COLO829 (cell line): Measurements from ENCODE around the gene FHOD3.
"Not testable (repeated sequence)": the region's sequence is repeated elsewhere in the genome, so short reads cannot be mapped to it uniquely, and the experiment has no call there.

Experiments
- DNase-seq: peaks from one replicate; pipeline ENCODE4 v3.0.0; 2012; ENCODE audit warnings: low spot score

Gene FHOD3

DNA sequence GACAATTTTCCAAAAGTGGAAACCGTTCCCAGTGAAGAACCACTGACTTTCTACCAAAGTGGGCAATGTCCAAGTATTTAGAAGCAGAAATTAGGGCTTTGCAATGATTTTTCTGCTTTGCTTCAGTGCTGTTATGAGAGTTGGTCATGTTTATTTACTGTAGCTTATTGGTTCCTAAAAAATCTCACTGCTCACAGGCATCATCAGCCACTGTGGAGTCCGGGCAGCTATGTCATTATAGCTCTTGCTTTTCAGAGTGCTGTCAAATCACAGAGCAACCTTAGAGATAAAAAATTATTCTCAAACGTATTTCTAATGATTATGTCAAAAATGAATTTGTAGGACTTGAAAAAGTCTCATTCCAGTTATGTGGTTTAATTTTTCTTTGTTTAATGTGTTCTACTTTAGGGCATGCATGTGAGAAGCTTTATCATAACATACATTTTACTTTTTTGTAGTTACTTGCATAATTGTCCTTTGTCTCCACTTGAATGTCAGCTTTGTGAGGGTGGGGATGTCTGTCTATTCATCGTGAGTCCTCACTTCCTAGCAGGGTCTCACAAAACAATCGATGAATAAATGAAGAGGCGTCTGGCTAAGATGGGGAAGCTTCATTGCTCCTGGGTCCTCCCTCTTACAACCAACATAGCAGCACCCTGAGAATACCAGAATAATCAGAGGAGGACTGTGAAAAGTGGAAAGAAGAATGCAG lies 413.7 kb downstream of the FHOD3 start:
- DNase-seq = peak; percentile 26

GRCh38 chr18:36711813-36712444 lies 414.4 kb downstream of the FHOD3 start:
- peak; percentile 68 for DNase-seq

DNA sequence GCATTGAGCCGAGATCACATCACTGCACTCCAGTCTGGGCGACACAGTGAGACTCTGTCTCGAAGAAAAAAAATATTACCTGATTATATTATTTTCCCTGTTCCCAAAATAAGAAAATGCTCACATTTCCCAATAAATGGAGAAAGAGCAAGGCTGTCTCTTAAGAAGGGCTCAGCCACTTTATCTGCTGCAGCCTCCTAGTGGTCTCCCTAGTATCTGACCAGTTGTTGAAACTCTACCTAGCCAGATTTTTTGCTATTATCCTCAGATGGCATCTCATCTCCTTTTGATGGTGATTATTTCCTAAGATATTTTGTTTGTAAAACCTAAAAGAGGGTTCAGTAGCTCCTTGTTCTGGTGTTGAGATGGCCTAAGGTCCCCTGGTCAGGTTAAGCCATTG lies 417.0 kb downstream of the FHOD3 start:
- DNase-seq = no peak

DNA sequence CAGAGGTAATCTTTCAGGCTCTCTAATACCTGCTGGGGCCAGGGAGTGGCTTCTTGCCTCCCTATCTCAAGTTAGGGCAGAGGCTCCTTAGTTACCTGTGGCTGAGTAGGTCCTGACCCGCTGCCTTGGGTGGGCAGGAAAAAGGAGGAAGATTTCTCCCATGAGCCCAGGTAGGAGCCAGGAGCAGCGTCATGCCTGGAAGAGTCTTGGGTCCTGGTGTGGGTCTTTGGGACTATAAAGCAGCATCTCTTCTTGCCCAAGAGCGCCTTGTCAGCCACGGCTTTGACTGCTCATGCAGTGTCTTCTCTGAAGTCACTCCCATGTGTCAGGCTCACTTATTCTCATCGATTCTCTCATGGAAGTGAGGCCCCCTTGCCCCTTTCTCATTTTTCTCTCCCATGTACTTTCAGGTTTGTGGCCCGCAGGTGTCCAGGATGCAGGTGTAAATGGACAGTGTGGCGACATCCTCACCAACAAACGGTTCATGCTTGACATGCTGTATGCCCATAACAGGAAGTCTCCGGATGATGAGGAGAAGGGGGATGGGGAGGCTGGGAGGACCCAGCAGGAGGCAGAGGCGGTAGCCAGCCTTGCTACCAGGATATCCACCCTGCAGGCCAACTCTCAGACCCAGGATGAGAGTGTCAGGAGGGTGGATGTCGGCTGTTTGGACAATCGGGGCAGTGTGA lies 420.1 kb downstream of the FHOD3 start:
- no peak for DNase-seq

DNA sequence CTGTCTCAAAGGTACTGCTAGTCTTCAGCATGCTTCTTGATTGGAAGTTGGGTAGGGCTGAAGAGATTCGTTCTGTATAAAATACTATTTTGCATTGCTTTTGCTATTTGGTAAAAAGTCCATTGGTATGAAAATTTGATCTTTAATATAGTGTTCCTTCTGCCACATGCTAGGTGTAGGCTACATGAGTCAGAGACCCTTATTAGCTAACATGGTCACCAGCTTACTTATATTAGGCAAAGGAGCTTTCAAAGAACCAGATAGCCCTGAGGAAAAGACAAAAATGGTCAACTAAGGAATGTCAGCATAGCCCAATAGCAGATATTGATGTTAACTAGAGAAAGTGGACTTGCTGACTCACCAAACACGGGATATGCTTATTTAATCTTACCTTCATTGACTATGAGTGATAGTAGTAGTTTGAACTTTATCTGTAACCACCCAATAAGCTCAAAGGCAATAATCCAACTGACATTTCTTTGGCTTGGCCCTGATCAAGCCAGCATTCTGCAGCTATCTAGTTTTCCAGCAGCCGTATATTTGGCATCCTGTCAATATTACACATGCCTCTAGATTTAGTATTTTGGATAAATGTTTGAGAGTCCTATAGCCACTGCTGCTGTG lies 421.3 kb downstream of the FHOD3 start:
- no peak for DNase-seq

- DNase-seq = no peak
These were observed 422.1 kb downstream of the FHOD3 start for GRCh38 chr18:36719630-36720029.

- DNase-seq = not testable (repeated sequence)
These were observed 423.8 kb downstream of the FHOD3 start for GRCh38 chr18:36721351-36721750.

GRCh38 chr18:36724169-36724568 lies 426.7 kb downstream of the FHOD3 start:
- no peak for DNase-seq

DNA sequence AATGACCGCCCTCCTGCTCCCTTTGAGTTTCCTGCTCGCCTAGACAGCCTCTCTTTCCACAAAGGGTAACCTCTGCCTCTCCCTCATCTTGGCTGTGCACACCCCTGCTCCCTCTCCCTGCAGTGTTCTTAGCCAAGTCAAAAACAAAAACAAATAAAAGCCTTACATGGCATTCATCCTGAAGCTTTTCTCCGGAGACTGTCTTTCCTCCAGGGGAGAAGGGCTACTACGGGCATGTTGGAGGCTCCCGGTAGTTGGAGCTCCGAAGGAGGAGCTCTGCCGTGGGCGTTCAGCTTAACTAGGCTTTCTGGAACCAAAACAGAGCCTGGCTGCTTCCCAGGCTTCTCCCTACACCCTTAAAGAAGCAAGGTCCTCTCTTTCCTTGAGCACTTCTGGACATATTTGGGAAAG lies 427.1 kb downstream of the FHOD3 start:
- no peak for DNase-seq

DNA sequence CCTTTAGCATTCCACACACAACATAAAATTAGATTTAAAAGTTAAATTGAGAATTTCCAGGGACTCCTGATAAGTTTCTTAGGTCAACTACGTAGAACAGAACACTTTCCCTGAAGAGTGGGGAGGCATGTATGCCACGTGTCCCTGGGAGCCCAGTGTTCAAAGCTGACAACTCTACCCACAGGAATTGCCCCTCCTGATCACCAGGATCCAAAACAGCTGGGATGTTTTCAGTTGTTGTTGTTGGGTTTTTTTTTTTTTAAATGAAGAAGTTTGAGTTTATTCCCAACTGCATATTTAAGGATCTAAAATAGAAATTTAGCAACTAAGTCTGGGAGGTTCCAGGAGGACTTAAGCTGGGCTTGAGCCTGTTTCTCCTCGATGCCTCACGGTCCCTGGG lies 430.8 kb downstream of the FHOD3 start:
- no peak for DNase-seq

DNA sequence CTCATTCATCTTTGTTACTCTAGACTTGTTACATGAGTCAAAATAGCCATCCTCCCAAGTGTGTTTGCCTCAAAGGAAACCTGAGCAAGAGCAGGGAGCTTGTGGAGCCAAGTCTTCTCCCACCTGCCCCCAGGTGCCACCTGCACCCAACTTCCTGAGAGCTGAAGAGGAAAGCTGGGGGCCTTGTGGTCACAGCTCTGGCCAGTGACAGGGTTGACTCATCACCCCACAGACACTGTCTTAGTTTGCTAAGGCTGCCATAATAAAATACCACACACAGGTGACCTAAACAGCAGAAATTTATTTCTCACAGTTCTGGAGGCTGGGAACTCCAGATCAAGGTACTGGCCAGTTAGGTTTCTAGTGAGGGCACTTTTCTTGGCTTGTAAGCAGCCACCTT lies 431.7 kb downstream of the FHOD3 start:
- no peak for DNase-seq

- no peak for DNase-seq
These were observed 434.8 kb downstream of the FHOD3 start for GRCh38 chr18:36732264-36732663.

DNA sequence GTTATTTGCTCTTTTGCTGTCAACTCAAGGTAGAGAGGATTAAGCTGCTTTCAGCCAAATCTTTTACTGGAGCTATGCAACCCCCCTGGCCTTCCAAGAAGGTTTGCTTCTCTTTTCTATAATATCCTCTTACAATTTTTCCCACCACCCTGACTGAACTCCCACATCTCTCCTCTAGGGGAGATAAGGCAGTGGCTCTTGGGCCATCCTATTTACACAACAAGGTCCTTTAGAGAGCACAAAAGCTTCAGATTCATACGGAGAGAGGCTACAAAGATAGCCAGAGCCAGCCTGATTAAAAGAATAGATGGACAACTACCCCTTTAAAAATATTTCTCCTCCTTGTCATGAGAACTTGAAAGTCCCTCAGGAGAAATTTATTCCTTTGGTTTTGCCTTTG lies 435.6 kb downstream of the FHOD3 start:
- DNase-seq = no peak

GRCh38 chr18:36734596-36734995 lies 437.1 kb downstream of the FHOD3 start:
- DNase-seq = no peak

GRCh38 chr18:36735130-36735529 lies 437.6 kb downstream of the FHOD3 start:
- no peak for DNase-seq

DNA sequence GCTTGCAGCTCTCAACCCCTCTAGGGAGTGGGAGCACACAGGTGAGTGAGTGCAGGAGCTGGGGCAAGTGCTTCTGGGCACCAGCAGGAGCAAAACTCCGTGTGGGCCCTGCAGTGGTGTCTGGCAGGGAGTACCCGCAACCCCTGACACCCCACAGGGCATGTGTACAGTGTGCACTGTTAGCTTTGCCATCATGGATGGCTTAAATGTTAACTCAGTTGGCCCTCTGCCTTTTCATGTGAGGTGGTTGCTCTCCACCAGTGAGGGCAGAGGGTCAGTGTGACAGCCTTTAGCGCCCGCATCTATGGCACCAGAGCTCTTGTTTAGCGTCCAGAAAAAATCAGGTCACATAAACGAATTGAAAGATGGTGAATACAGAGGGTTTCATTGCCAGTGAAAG lies 438.6 kb downstream of the FHOD3 start:
- DNase-seq = no peak

DNA sequence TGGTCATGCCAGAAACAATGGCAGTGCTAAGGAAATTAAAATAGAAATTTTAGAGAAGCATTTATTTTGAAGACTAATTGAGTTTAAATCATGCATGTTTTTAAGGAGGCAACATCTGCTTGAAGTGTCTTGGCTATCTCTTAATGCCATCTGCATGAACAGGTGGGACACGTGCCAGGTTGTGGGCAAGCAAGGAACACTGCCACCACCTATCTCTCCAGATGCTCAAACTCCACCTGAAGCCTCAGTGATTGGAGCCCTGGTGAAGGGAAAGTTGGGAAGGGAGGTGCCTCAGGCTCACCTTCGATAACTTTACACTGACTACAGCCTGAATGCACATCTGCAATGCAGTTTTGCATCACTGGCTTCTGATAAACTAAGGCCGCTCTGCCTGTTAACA lies 439.8 kb downstream of the FHOD3 start:
- no peak for DNase-seq

DNA sequence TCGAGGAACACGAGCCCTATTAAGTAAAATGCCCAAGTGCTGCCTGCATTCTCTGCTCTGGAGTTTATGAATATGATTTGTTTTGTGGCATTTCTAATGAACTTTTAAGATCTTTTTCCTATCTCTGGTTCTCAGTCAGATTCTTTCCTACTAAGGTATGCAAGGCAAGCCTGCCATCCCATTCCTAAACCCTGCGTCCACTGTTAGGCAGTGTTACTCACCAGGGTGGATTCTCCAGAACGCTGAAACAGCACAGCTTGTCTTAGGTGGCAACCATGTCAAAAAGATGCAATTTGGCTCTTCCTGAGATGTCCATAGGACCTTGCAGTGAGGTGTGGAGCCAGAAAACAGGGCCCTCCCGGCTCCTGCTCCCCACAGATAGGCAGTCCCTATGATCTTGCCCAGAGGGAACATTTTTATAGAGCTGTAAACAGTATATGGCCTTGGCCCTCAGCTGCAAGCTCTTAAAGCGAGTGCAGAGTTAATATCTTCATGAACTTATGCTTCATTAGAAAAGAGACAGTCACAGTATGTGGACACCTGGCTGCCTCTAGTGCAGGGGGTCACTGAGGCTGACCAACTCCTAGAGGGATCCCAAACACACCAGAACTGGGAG lies 446.9 kb downstream of the FHOD3 start:
- DNase-seq = no peak

GRCh38 chr18:36745219-36745975 lies 447.9 kb downstream of the FHOD3 start:
- DNase-seq = no peak

DNA sequence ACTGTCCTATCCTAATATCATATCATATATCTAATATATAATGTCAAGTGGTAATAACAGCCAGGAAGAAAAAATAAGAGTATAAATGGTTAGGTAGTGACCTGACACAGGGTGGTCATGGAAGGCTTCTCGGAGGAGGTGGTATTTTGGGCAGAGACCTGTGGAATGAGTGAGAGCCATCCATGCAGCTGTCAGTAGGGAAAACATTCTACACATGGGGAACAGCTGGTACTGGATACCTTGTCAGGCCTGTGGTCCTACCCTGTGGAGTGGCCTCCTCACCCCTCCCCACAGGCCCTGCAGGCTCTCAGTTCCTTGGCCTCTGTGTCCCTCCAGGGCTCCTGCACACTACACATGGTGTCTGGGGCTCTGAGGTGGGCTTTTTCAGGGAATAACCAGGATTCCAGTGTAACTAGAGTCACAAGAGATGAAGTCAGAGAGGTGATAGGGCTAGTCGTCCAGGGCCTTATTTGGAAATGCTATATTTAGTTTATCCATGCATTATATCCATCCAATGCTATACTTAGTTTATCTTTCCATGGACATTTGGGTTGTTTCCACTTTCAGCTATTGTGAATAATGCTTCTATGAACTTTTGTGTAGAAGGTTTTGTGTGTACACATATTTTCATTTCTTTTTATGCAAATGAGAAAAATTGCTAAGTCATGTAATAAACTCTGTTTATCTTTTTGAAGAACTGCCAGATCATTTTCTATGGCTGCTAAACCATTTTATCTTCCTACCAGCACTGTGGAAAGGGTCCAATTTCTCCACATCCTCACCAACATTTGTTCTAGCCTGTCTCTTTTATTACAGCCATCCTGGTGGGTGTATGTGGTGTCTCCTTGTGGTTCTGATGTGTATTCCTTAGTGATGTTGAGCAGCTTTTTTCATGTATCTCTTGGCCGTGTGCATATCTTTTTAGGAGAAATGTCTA lies 455.7 kb downstream of the FHOD3 start:
- no peak for DNase-seq

DNA sequence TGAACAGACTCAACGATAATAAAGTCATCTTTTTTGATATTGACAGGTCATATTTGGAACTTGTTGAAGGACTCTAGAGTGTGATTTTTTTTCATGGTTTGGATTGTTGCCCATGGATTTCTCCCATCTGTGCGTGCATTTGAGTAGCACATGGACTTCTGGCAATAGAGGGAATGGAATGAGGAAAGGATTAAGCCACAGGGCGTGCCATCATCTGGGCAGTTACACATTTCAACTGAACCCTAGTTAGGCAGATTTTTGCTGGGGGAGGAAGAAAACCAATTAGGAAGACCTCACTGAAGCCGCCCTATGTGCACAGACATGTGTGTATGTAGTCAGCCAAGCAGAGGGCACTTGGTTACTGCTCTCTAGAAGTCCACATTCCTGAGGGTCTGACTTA lies 458.7 kb downstream of the FHOD3 start:
- no peak for DNase-seq
